ENCODE data around the gene MAPKAP1.

- TF ChIP-seq EZH2phosphoT487 (IDR thresholded peaks at IDR 0.05; ENCODE audit: borderline replicate concordance, low read length) (no peak), CTCF (IDR thresholded peaks at IDR 0.05; ENCODE audit: low read depth, low read length, poor library complexity, severe bottlenecking) (no peak)
These were observed 281.7 kb downstream of the MAPKAP1 start for GRCh38 chr9:125425170-125425897.
